K562 (cell line): Measurements from ENCODE around the gene KAZN. TPM values are rescaled to one million over a fixed set of nuclear protein-coding genes. Genes with fewer than 3 reads are reported as not detected.

ENCODE experiments used
- ATAC-seq: fragments of 200-7000 bp; cut with Tn5 transposase; 3 replicates; pipeline ENCODE4 v1.9.1; 2020; ENCODE audit warnings: moderate library complexity
- BruUV-seq: library from RNA; stranded (reverse); fragments of 400-500 nt; replicated peaks from 2 replicates; lab custom pipeline; 2021; lab: Mats Ljungman, UMichigan
- CTCF ChIA-PET: fragments of 300-600 bp; formaldehyde crosslinking; extraction: SDS; loops from one replicate; lab custom pipeline; 2021; ENCODE audit warnings: low intra/inter-chr PET ratio; lab: Yijun Ruan, JAX
- POLR2A ChIA-PET: fragments of 300-600, 350-650 bp; sonication (Branson Sonifier 250); formaldehyde crosslinking; extraction: SDS; loops from one replicate; lab custom pipeline; 2021; ENCODE audit warnings: antibody characterized with exemption, inconsistent platforms; lab: Yijun Ruan, JAX
- DNase-seq, 4 experiments: peaks; one replicate each; pipeline versions ENCODE4 v3.0.0 to v3.0.0-alpha.2; 2011 to 2018; ENCODE audit warnings: low spot score in 3 of 4, mixed read lengths in 3 of 4; ENCODE audit errors: extremely low read depth in 1 of 4
- FAIRE-seq: peaks from 2 replicates; lab custom pipeline; 2011; peaks lifted over from hg19 to GRCh38; lab: Jason Lieb, UNC
- H2AFZ ChIP-seq: 2 replicates; pipeline ENCODE4 v1.6.0; 2011; ENCODE audit warnings: low read depth, low read length, control low read depth, inconsistent platforms
- H3K27ac ChIP-seq: fragments of 200-600 bp; 3 replicates; pipeline ENCODE4 v1.8.0; 2011; ENCODE audit warnings: low read depth, mild to moderate bottlenecking, control low read depth, inconsistent platforms, low read length, moderate library complexity, mixed read lengths; ENCODE audit errors: extremely low read depth
- H3K27me3 ChIP-seq, 2 experiments: fragments of 300-600 bp in 1 of 2; 2 replicates in 1 of 2; 3 replicates in 1 of 2; pipeline versions ENCODE4 v1.6.0 to v1.8.0; 2011; ENCODE audit warnings: inconsistent platforms in 2 of 2, low read length in 2 of 2, mild to moderate bottlenecking in 1 of 2, mixed read lengths in 1 of 2, moderate library complexity in 1 of 2; ENCODE audit not compliant: control insufficient read depth in 2 of 2, insufficient read depth in 2 of 2
- H3K36me3 ChIP-seq: fragments of 300-600 bp; 3 replicates; pipeline ENCODE4 v1.8.0; 2011; ENCODE audit warnings: mild to moderate bottlenecking, low read length, inconsistent platforms; ENCODE audit not compliant: control insufficient read depth, insufficient read depth
- H3K4me1 ChIP-seq, 2 experiments: fragments of 200-600 bp in 1 of 2; replicated peaks in 1 of 2; 2 replicates in 1 of 2; 3 replicates in 1 of 2; pipeline versions ENCODE4 v1.5.1 to v1.8.0; 2011; ENCODE audit warnings: inconsistent platforms in 2 of 2, low read length in 2 of 2, mild to moderate bottlenecking in 1 of 2, mixed read lengths in 1 of 2, moderate library complexity in 1 of 2; ENCODE audit not compliant: control insufficient read depth in 2 of 2, insufficient read depth in 2 of 2
- H3K4me2 ChIP-seq: 2 replicates; pipeline ENCODE4 v1.6.1; 2011; ENCODE audit warnings: low read length, control low read depth, inconsistent platforms, mixed read lengths; ENCODE audit not compliant: insufficient read depth
- H3K4me3 ChIP-seq: fragments of 200-600 bp; sonication (generic), shearing (Covaris generic); 2 replicates; pipeline ENCODE4 v1.5.1; 2016; ENCODE audit warnings: control low read depth, inconsistent platforms
- H3K79me2 ChIP-seq: fragments of 200-600 bp; 3 replicates; pipeline ENCODE4 v1.8.0; 2011; ENCODE audit warnings: low read length, inconsistent platforms; ENCODE audit not compliant: control insufficient read depth, insufficient read depth
- H3K9ac ChIP-seq, 2 experiments: 2 replicates each; pipeline versions ENCODE4 v1.6.0 to v1.6.1; 2011; ENCODE audit warnings: low read depth in 2 of 2, low read length in 2 of 2, control low read depth in 1 of 2, inconsistent platforms in 1 of 2, mild to moderate bottlenecking in 1 of 2, mixed read lengths in 1 of 2; ENCODE audit not compliant: insufficient read depth in 1 of 2
- H3K9me1 ChIP-seq: one replicate; pipeline ENCODE4 v1.6.0; 2011; ENCODE audit warnings: inconsistent platforms, mild to moderate bottlenecking, low read length, moderate library complexity; ENCODE audit not compliant: control insufficient read depth, insufficient read depth
- H3K9me3 ChIP-seq: replicated peaks from 2 replicates; pipeline ENCODE4 v1.5.1; 2011; ENCODE audit warnings: low read depth, low read length, inconsistent platforms; ENCODE audit not compliant: control insufficient read depth, insufficient read depth
- H4K20me1 ChIP-seq: replicated peaks from 2 replicates; pipeline ENCODE4 v1.6.1; 2011; ENCODE audit warnings: low read length, inconsistent platforms, mixed read lengths; ENCODE audit not compliant: control insufficient read depth, insufficient read depth
- ATF7 ChIP-seq: fragments of 450-650 bp; IDR thresholded peaks from 2 replicates; pipeline ENCODE4 v1.7.1; 2014; ENCODE audit warnings: mild to moderate bottlenecking, moderate library complexity
- ELF4 ChIP-seq: fragments of 450-650 bp; formaldehyde crosslinking; IDR thresholded peaks from 2 replicates; pipeline ENCODE4 v1.4.0; 2022; ENCODE audit warnings: missing genetic modification characterization
- FOXA1 ChIP-seq: fragments of 450-650 bp; IDR thresholded peaks from 2 replicates; pipeline ENCODE4 v1.6.1; 2016; ENCODE audit warnings: mild to moderate bottlenecking, borderline replicate concordance
- HNRNPLL ChIP-seq: fragments of 200-400 bp; formaldehyde crosslinking; IDR thresholded peaks from 2 replicates; pipeline ENCODE4 v1.6.1; 2017; ENCODE audit warnings: low read length, low read depth, mild to moderate bottlenecking; ENCODE audit not compliant: poor library complexity, severe bottlenecking
- YBX1 ChIP-seq: fragments of 450-650 bp; IDR thresholded peaks from 2 replicates; pipeline ENCODE4 v1.7.1; 2016; ENCODE audit warnings: mild to moderate bottlenecking
- ZNF511 ChIP-seq: sonication (generic); formaldehyde crosslinking; IDR thresholded peaks from 2 replicates; pipeline ENCODE4 v1.8.0; 2022; ENCODE audit warnings: mild to moderate bottlenecking, missing genetic modification reagents
- ZNF764 ChIP-seq: fragments of 250-450 bp; sonication (Bioruptor Pico); IDR thresholded peaks from 2 replicates; pipeline ENCODE4 v1.4.0; 2020; ENCODE audit warnings: low read depth, mild to moderate bottlenecking, moderate library complexity
- WGBS: fragments of 100-300 bp; shearing (Covaris generic); methylation state at CpG from one replicate; pipeline ENCODE4 v1.1.6; 2016; ENCODE audit warnings: low coverage, mixed read lengths; ENCODE audit not compliant: insufficient coverage; ENCODE audit errors: missing lambda C conversion rate; 5-methylcytosine and 5-hydroxymethylcytosine counted together
- in situ Hi-C: fragments of 300-500 bp; cut with MboI; formaldehyde crosslinking; loops from 4 replicates; pipeline ENCODE4 v1.15.0; 2018; ENCODE audit warnings: inconsistent platforms, mixed read lengths
- intact Hi-C: fragments of 100-400 bp; cut with micrococcal nuclease; formaldehyde crosslinking; loops from 2 replicates; pipeline ENCODE4 v1.14.2; 2022
- polyA plus RNA-seq, 8 experiments: library from polyadenylated mRNA; depleted of rRNA in 4 of 8; stranded (reverse) in 5 of 8; unstranded in 3 of 8; fragments of >200 nt; fragmentation: Nextera tagmentation in 2 of 8; fragmentation: Illumina TruSeq in 1 of 8; extraction: Ambion mirVana in 2 of 8; extraction: Trizol in 1 of 8; gene quantifications; 2 replicates each; pipeline versions ENCODE4 v1.2.1 to v1.2.3, GENCODE V29; 2011 to 2014; ENCODE audit warnings: inconsistent platforms in 1 of 8, missing spikeins in 1 of 8
- total RNA-seq, 7 experiments: library from RNA; depleted of rRNA in 6 of 7; stranded (reverse); fragments of >200 nt in 6 of 7; fragmentation: Illumina TruSeq in 2 of 7; extraction: Trizol in 2 of 7; gene quantifications; 2 replicates each; pipeline versions ENCODE4 v1.2.1 to v1.2.3, GENCODE V29; 2011 to 2021; ENCODE audit warnings: low replicate concordance in 1 of 7
- TF ChIP-seq, protein P1 (sequence below): fragments of 450-650 bp; IDR thresholded peaks from 2 replicates; pipeline ENCODE4 v1.6.1; 2016; ENCODE audit warnings: missing biosample characterization, missing genetic modification characterization

Gene KAZN
- total and polyA plus RNA-seq, 9 of the 15 experiments (the other 6 are each of a cell fraction or from before 2014, with no cell fraction given): 2.1 to 21.6 (median 5.4) TPM

GRCh38 chr1:15148941-15149340 is 550.5 kb downstream of the KAZN start:
- H3K4me2 ChIP-seq: no peak overlapping the region
- POLR2A ChIA-PET: no interaction called here
- H2AFZ ChIP-seq: no peak overlapping the region
- H3K79me2 ChIP-seq: no peaks in the 10 kb centered on the region
- no peak overlapping the region for H3K4me3 ChIP-seq
- no TSS peak for BruUV-seq
- no peak overlapping the region for H3K27ac ChIP-seq
- H3K9ac ChIP-seq: no peak overlapping the region
- H3K36me3 ChIP-seq: no peaks in the 10 kb centered on the region
- in situ Hi-C loops: no loop called here
- WGBS: 0% methylated on average over 1 of the region's 1 CpG
- H3K9me3 ChIP-seq: no peaks in the 10 kb centered on the region
- H3K9me1 ChIP-seq: no peaks in the 10 kb centered on the region
- TF ChIP-seq, protein P1, sequence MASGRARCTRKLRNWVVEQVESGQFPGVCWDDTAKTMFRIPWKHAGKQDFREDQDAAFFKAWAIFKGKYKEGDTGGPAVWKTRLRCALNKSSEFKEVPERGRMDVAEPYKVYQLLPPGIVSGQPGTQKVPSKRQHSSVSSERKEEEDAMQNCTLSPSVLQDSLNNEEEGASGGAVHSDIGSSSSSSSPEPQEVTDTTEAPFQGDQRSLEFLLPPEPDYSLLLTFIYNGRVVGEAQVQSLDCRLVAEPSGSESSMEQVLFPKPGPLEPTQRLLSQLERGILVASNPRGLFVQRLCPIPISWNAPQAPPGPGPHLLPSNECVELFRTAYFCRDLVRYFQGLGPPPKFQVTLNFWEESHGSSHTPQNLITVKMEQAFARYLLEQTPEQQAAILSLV (tag): no peak
- TF ChIP-seq ZNF764 (CRISPR knock-in tag) (no peak), HNRNPLL (no peak), FOXA1 (no peak), ATF7 (no peak), ZNF511 (CRISPR knock-in tag) (no peak), ELF4 (CRISPR knock-in tag) (no peak), YBX1 (no peak)
- H4K20me1 ChIP-seq: no peaks in the 10 kb centered on the region
- peaks cover 21 to 75% of the 10 kb centered on the region in 2 experiments for H3K27me3 ChIP-seq
- CTCF ChIA-PET: no interaction called here
- intact Hi-C loops: no loop called here
- DNase-seq (no peak), ATAC-seq (no peak), FAIRE-seq (no peak)
- peaks cover 6 to 16% of the 10 kb centered on the region in 2 experiments for H3K4me1 ChIP-seq
